GM12878 (cell line): Measurements from ENCODE around the gene GH2.
A peak's percentile ranks its signal among the peaks of the same experiment; 100 is the strongest.

Experiments used
- MEF2A ChIP-seq: IDR thresholded peaks from 2 replicates; pipeline ENCODE4 v1.6.1; 2011; ENCODE audit warnings: low read depth, mild to moderate bottlenecking, low read length, moderate library complexity; ENCODE audit not compliant: insufficient read depth
- NBN ChIP-seq: fragments of 450-650 bp; IDR thresholded peaks from 2 replicates; pipeline ENCODE4 v1.6.1; 2016
- NFYA ChIP-seq: IDR thresholded peaks from 2 replicates; pipeline ENCODE4 v1.6.1; 2011; ENCODE audit warnings: low read depth, mild to moderate bottlenecking, low read length, improper control_type of control experiment, borderline replicate concordance
- POLR2A ChIP-seq: IDR thresholded peaks from 2 replicates; pipeline ENCODE4 v1.6.1; 2011; ENCODE audit warnings: low read depth, mild to moderate bottlenecking, low read length
- POLR2AphosphoS5 ChIP-seq: IDR thresholded peaks from 2 replicates; pipeline ENCODE4 v1.6.1; 2011; ENCODE audit warnings: mild to moderate bottlenecking, low read length, inconsistent platforms
- RBBP5 ChIP-seq: fragments of 200-600 bp; sonication (generic); conservative IDR thresholded peaks from 2 replicates; pipeline ENCODE4 v1.6.1; 2016
- ZNF622 ChIP-seq: fragments of 450-650 bp; IDR thresholded peaks from 2 replicates; pipeline ENCODE4 v1.6.1; 2017; ENCODE audit warnings: mild to moderate bottlenecking, inconsistent platforms
- TF ChIP-seq, protein P1 (sequence below): fragments of 450-650 bp; formaldehyde crosslinking; IDR thresholded peaks from 2 replicates; pipeline ENCODE4 v1.4.0; 2020; ENCODE audit warnings: mild to moderate bottlenecking, moderate library complexity
- TF ChIP-seq, protein P2 (sequence below): fragments of 450-650 bp; IDR thresholded peaks from 2 replicates; pipeline ENCODE4 v1.6.1; 2017; ENCODE audit warnings: borderline replicate concordance
- TF ChIP-seq, protein P3 (sequence below), 3 experiments: IDR thresholded peaks in 2 of 3; conservative IDR thresholded peaks in 1 of 3; 2 replicates each; pipeline ENCODE4 v1.5.1; 2011; ENCODE audit warnings: low read depth in 3 of 3, low read length in 3 of 3, mild to moderate bottlenecking in 3 of 3, control low read depth in 2 of 3, moderate library complexity in 2 of 3, inconsistent platforms in 1 of 3, mixed read lengths in 1 of 3; ENCODE audit not compliant: control insufficient read depth in 2 of 3, insufficient read depth in 1 of 3; ENCODE audit errors: extremely low read depth in 1 of 3
- TF ChIP-seq, protein P4 (sequence below): fragments of 450-650 bp; IDR thresholded peaks from 2 replicates; pipeline ENCODE4 v1.6.1; 2016; ENCODE audit warnings: mild to moderate bottlenecking, moderate library complexity, borderline replicate concordance

DNA sequence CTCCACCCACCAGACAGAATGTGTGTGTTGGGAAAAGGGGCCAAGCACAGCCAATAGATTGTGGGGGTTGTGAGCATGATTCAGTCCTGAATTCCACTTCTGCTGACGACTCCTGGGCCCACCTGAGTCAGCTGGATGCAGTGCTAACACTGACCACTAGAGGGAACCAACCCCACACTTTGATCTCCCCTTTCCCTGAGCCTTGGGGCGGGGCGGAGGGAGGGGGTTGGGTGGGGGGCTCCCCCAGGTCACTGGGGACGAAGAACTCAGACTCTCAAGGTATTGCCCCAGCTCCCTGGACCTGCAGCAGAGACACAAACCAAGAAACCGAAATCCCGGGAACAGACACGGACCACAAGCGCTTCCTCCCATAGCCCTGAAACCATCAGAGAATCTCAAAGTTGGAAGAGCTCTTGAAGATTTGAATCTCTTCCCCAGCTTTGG is 29.9 kb upstream of the GH2 start:
- no peak for TF ChIP-seq NBN
- TF ChIP-seq, protein P1, sequence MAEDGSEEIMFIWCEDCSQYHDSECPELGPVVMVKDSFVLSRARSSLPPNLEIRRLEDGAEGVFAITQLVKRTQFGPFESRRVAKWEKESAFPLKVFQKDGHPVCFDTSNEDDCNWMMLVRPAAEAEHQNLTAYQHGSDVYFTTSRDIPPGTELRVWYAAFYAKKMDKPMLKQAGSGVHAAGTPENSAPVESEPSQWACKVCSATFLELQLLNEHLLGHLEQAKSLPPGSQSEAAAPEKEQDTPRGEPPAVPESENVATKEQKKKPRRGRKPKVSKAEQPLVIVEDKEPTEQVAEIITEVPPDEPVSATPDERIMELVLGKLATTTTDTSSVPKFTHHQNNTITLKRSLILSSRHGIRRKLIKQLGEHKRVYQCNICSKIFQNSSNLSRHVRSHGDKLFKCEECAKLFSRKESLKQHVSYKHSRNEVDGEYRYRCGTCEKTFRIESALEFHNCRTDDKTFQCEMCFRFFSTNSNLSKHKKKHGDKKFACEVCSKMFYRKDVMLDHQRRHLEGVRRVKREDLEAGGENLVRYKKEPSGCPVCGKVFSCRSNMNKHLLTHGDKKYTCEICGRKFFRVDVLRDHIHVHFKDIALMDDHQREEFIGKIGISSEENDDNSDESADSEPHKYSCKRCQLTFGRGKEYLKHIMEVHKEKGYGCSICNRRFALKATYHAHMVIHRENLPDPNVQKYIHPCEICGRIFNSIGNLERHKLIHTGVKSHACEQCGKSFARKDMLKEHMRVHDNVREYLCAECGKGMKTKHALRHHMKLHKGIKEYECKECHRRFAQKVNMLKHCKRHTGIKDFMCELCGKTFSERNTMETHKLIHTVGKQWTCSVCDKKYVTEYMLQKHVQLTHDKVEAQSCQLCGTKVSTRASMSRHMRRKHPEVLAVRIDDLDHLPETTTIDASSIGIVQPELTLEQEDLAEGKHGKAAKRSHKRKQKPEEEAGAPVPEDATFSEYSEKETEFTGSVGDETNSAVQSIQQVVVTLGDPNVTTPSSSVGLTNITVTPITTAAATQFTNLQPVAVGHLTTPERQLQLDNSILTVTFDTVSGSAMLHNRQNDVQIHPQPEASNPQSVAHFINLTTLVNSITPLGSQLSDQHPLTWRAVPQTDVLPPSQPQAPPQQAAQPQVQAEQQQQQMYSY, result no peak
- TF ChIP-seq POLR2A, result no peak
- TF ChIP-seq, protein P2, sequence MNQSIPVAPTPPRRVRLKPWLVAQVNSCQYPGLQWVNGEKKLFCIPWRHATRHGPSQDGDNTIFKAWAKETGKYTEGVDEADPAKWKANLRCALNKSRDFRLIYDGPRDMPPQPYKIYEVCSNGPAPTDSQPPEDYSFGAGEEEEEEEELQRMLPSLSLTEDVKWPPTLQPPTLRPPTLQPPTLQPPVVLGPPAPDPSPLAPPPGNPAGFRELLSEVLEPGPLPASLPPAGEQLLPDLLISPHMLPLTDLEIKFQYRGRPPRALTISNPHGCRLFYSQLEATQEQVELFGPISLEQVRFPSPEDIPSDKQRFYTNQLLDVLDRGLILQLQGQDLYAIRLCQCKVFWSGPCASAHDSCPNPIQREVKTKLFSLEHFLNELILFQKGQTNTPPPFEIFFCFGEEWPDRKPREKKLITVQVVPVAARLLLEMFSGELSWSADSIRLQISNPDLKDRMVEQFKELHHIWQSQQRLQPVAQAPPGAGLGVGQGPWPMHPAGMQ, result no peak
- TF ChIP-seq POLR2AphosphoS5, result no peak
- TF ChIP-seq, protein P3, sequence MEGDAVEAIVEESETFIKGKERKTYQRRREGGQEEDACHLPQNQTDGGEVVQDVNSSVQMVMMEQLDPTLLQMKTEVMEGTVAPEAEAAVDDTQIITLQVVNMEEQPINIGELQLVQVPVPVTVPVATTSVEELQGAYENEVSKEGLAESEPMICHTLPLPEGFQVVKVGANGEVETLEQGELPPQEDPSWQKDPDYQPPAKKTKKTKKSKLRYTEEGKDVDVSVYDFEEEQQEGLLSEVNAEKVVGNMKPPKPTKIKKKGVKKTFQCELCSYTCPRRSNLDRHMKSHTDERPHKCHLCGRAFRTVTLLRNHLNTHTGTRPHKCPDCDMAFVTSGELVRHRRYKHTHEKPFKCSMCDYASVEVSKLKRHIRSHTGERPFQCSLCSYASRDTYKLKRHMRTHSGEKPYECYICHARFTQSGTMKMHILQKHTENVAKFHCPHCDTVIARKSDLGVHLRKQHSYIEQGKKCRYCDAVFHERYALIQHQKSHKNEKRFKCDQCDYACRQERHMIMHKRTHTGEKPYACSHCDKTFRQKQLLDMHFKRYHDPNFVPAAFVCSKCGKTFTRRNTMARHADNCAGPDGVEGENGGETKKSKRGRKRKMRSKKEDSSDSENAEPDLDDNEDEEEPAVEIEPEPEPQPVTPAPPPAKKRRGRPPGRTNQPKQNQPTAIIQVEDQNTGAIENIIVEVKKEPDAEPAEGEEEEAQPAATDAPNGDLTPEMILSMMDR (IDR thresholded peaks at IDR 0.05 in 2 of 3, conservative IDR thresholded peaks at IDR 0.05 in 1 of 3; ENCODE audit: control insufficient read depth in 2 of 3, extremely low read depth in 1 of 3, insufficient read depth in 1 of 3, low read depth in 3 of 3, low read length in 3 of 3), result peak; percentile 58 to 79 (median 66)
- no peak for TF ChIP-seq ZNF622
- TF ChIP-seq NFYA, result no peak
- TF ChIP-seq RBBP5, result no peak
- TF ChIP-seq, protein P4, sequence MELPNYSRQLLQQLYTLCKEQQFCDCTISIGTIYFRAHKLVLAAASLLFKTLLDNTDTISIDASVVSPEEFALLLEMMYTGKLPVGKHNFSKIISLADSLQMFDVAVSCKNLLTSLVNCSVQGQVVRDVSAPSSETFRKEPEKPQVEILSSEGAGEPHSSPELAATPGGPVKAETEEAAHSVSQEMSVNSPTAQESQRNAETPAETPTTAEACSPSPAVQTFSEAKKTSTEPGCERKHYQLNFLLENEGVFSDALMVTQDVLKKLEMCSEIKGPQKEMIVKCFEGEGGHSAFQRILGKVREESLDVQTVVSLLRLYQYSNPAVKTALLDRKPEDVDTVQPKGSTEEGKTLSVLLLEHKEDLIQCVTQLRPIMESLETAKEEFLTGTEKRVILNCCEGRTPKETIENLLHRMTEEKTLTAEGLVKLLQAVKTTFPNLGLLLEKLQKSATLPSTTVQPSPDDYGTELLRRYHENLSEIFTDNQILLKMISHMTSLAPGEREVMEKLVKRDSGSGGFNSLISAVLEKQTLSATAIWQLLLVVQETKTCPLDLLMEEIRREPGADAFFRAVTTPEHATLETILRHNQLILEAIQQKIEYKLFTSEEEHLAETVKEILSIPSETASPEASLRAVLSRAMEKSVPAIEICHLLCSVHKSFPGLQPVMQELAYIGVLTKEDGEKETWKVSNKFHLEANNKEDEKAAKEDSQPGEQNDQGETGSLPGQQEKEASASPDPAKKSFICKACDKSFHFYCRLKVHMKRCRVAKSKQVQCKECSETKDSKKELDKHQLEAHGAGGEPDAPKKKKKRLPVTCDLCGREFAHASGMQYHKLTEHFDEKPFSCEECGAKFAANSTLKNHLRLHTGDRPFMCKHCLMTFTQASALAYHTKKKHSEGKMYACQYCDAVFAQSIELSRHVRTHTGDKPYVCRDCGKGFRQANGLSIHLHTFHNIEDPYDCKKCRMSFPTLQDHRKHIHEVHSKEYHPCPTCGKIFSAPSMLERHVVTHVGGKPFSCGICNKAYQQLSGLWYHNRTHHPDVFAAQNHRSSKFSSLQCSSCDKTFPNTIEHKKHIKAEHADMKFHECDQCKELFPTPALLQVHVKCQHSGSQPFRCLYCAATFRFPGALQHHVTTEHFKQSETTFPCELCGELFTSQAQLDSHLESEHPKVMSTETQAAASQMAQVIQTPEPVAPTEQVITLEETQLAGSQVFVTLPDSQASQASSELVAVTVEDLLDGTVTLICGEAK, result no peak
- no peak for TF ChIP-seq MEF2A
